Epithelial cell of proximal tubule (primary cell): ENCODE results near the gene CDC42BPG. TPM values are rescaled to one million over a fixed set of nuclear protein-coding genes. Genes with fewer than 3 reads are reported as not detected.

Experiments
- DNase-seq: peaks from one replicate; pipeline ENCODE4 v3.0.0-alpha.2; 2011; ENCODE audit warnings: low read depth
- H3K4me3 ChIP-seq: 2 replicates; pipeline ENCODE4 v1.5.1; 2011; ENCODE audit warnings: low read depth, mild to moderate bottlenecking, low read length
- total RNA-seq: library from RNA; depleted of rRNA; stranded (reverse); fragments of >200 nt; gene quantifications from 2 replicates; pipeline ENCODE4 v1.2.3, GENCODE V29; 2015
- TF ChIP-seq, protein P1 (sequence below): conservative IDR thresholded peaks from 2 replicates; pipeline ENCODE4 v1.5.1; 2012; ENCODE audit warnings: low read depth, mild to moderate bottlenecking, low read length

Gene CDC42BPG
- total RNA-seq, 1 donor from 2014 or later = 8.9 TPM

GRCh38 chr11:64863391-64864060 is 19.1 kb upstream of the CDC42BPG start:
- TF ChIP-seq, protein P1, sequence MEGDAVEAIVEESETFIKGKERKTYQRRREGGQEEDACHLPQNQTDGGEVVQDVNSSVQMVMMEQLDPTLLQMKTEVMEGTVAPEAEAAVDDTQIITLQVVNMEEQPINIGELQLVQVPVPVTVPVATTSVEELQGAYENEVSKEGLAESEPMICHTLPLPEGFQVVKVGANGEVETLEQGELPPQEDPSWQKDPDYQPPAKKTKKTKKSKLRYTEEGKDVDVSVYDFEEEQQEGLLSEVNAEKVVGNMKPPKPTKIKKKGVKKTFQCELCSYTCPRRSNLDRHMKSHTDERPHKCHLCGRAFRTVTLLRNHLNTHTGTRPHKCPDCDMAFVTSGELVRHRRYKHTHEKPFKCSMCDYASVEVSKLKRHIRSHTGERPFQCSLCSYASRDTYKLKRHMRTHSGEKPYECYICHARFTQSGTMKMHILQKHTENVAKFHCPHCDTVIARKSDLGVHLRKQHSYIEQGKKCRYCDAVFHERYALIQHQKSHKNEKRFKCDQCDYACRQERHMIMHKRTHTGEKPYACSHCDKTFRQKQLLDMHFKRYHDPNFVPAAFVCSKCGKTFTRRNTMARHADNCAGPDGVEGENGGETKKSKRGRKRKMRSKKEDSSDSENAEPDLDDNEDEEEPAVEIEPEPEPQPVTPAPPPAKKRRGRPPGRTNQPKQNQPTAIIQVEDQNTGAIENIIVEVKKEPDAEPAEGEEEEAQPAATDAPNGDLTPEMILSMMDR = no peak
- no peak overlapping the region for H3K4me3 ChIP-seq
- DNase-seq = no peak

- TF ChIP-seq, protein P1 = no peak
- H3K4me3 ChIP-seq = no peak overlapping the region
- no peak for DNase-seq
Measured at GRCh38 chr11:64862987-64863390, 18.5 kb upstream of the CDC42BPG start.

DNA sequence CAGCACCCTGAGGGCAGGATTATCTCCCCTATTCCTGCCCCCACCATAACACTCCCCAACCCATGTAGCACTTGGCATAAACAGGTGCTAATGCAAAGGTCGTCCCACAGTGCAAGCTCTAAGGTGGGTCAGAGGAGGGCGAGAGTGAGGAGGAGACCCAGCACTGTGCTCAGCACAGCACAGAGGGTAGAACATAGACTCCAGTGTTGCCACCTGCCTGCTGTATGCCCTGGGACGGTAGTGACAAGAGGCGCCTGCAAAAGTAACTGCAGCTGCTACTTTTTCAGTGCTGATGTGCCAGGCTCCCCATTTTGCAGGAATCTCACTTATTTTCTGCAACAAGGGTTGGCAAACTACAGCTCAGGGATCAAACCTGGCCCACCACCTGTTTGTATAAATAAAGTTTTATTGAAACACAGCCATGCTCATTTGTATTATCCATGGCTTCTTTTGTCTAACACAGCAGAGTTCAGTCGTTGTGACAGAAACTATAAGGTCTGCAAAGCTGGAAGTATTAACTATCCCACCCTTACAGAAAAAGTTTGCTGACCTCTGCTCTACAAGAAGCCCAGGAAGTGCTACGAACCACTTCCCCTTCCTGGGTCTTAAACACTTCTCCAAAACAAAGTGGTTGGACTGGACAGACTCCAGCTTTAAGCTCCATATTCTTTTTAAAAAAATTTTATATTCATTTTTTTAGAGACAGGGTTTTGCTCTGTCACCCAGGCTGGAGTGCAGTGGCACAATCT is 16.9 kb upstream of the CDC42BPG start:
- no peak for DNase-seq
- H3K4me3 ChIP-seq = no peak overlapping the region
- TF ChIP-seq, protein P1 = no peak

- no peak overlapping the region for H3K4me3 ChIP-seq
- TF ChIP-seq, protein P1 = no peak
- no peak for DNase-seq
Measured at GRCh38 chr11:64859542-64860414, 15.3 kb upstream of the CDC42BPG start.

DNA sequence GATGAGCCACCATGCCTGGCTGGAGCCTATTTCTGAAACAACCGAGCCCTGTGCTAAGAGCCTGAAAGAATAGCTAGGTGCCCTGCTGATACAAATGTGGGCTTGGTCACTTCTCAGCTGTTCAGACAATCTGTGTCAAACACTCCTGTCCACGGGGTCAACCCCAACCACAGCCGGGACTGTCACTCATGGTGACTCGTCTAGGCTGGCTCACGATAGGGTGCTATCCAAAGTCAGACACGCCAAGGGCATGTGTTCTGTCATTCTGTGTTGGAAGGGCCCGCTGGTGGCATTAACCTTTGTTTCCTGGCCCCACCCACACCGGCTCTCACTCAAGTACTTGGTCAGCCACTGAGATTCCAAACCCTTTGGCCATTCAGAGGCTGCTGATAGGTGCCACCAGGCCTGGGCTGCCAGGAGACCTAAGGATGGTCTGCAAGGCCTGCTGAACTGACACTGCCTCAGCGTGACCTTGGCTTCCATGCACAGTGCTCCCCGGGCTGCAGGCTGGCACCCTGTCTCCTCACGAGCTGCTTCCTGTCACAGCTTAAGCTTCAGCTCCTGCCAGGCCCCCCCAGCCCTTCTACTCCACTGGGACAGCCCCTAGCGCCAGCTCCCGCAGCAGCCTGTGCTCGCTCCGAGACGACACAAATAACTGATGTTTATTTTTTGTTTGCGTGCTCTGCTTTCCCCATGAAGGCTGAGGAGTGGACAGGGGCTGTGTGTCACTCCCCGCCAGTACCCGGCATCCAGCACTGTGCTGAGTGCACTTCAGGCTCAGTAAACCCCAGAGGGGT is 14.2 kb upstream of the CDC42BPG start:
- DNase-seq = no peak
- H3K4me3 ChIP-seq = no peak overlapping the region
- TF ChIP-seq, protein P1 = no peak

DNA sequence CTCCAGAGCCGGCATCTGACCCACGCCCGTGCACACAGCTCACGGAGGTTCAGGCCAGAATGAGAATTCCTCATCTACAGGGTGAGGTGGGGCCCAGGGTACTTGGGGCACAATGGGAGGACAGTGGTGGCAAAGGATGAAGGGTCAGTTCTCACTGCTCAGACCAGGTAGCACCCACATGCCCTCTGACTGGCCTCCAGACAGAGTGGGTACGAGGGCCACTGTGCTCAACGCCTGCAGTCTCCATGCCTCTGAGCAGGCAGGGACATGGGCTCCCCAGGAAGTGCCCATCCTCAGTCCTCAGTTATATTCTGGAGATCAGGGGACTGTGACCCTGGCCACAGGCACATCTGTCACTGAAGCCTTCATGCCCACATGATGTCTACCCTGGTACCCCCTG is 13.0 kb upstream of the CDC42BPG start:
- no peak overlapping the region for H3K4me3 ChIP-seq
- TF ChIP-seq, protein P1 = no peak
- no peak for DNase-seq
